Caco-2 (cell line): ENCODE data around the gene SLC39A7. TPM values are rescaled to one million over a fixed set of nuclear protein-coding genes. Genes with fewer than 3 reads are reported as not detected.
A peak's percentile ranks its signal among the peaks of the same experiment; 100 is the strongest.

Experiments
- BruUV-seq: library from RNA; stranded (reverse); fragments of 400-500 nt; replicated peaks from 2 replicates; lab custom pipeline; 2021; lab: Mats Ljungman, UMichigan
- CTCF ChIA-PET: fragments of 300-600 bp; sonication (Branson Sonifier 250); formaldehyde crosslinking; loops from one replicate; lab custom pipeline; 2022; ENCODE audit warnings: antibody characterized with exemption; lab: Charles Lee
- POLR2A ChIA-PET: fragments of 300-600 bp; sonication (Branson Sonifier 250); formaldehyde crosslinking; loops from one replicate; lab custom pipeline; 2022; ENCODE audit warnings: antibody characterized with exemption; lab: Charles Lee
- DNase-seq, 2 experiments: peaks; one replicate each; pipeline versions ENCODE4 v3.0.0 to v3.0.0-alpha.2; 2020 to 2022
- H3K27me3 ChIP-seq: replicated peaks from 2 replicates; pipeline ENCODE4 v1.6.0; 2011; ENCODE audit warnings: low read length; ENCODE audit not compliant: control insufficient read depth, insufficient read depth
- H3K36me3 ChIP-seq: 2 replicates; pipeline ENCODE4 v1.5.1; 2011; ENCODE audit warnings: low read length; ENCODE audit not compliant: control insufficient read depth, insufficient read depth
- H3K4me1 ChIP-seq: fragments of 250-450 bp; sonication (Bioruptor Pico); 2 replicates; pipeline ENCODE4 v1.5.1; 2020; ENCODE audit warnings: mild to moderate bottlenecking
- H3K4me3 ChIP-seq: 2 replicates; pipeline ENCODE4 v1.5.1; 2011; ENCODE audit warnings: low read depth, mild to moderate bottlenecking, control low read depth, low read length
- H3K9me3 ChIP-seq: fragments of 250-450 bp; sonication (Bioruptor Pico); 2 replicates; pipeline ENCODE4 v1.5.1; 2020; ENCODE audit warnings: mild to moderate bottlenecking, moderate library complexity
- H3K27ac Mint-ChIP-seq: one replicate; pipeline ENCODE4 v1.8.0; 2022; ENCODE audit warnings: mixed read lengths; ENCODE audit not compliant: unreplicated experiment
- H3K27me3 Mint-ChIP-seq: one replicate; pipeline ENCODE4 v1.8.0; 2022; ENCODE audit warnings: mixed read lengths; ENCODE audit not compliant: insufficient read depth, unreplicated experiment
- H3K36me3 Mint-ChIP-seq: one replicate; pipeline ENCODE4 v1.8.0; 2022; ENCODE audit warnings: mild to moderate bottlenecking, mixed read lengths; ENCODE audit not compliant: insufficient read depth, unreplicated experiment
- H3K4me1 Mint-ChIP-seq: one replicate; pipeline ENCODE4 v1.8.0; 2022; ENCODE audit warnings: low read depth, mixed read lengths; ENCODE audit not compliant: unreplicated experiment
- H3K4me3 Mint-ChIP-seq: one replicate; pipeline ENCODE4 v1.8.0; 2022; ENCODE audit warnings: mild to moderate bottlenecking, moderate library complexity, mixed read lengths; ENCODE audit not compliant: unreplicated experiment
- H3K9me3 Mint-ChIP-seq: one replicate; pipeline ENCODE4 v1.8.0; 2022; ENCODE audit warnings: mixed read lengths; ENCODE audit not compliant: unreplicated experiment
- CTCF ChIP-seq, 2 experiments: fragments of 200-600 bp in 1 of 2; IDR thresholded peaks; 1 replicate in 1 of 2; 2 replicates in 1 of 2; pipeline versions ENCODE4 v1.5.1 to v1.8.0; 2011 to 2022; ENCODE audit warnings: antibody characterized with exemption in 1 of 2, control low read depth in 1 of 2, inconsistent platforms in 1 of 2, low read depth in 1 of 2, low read length in 1 of 2, mild to moderate bottlenecking in 1 of 2, moderate library complexity in 1 of 2; ENCODE audit not compliant: insufficient read depth in 1 of 2, severe bottlenecking in 1 of 2, unreplicated experiment in 1 of 2
- intact Hi-C: fragments of 100-400 bp; cut with micrococcal nuclease; formaldehyde crosslinking; loops from one replicate; pipeline ENCODE4 v1.10.0; 2022; ENCODE audit not compliant: unreplicated experiment
- total RNA-seq: library from RNA; stranded (reverse); gene quantifications from 2 replicates; pipeline ENCODE4 v1.2.3, GENCODE V29; 2022

The SLC39A7 gene
- total RNA-seq, 1 experiment from 2014 or later: 140 TPM

- Mint-ChIP-seq H3K27ac (peak overlapping the region; percentile 99), H3K27me3 (no peaks in the 10 kb centered on the region), H3K4me1 (peaks cover 49% of the 10 kb centered on the region), H3K4me3 (peak overlapping the region; percentile 100), H3K36me3 (peaks cover 63% of the 10 kb centered on the region), H3K9me3 (no peaks in the 10 kb centered on the region)
- BruUV-seq: TSS peak; percentile 79
- H3K36me3 ChIP-seq: peaks cover 13% of the 10 kb centered on the region
- no peaks in the 10 kb centered on the region for H3K27me3 ChIP-seq
- peak overlapping the region; percentile 67 for H3K4me3 ChIP-seq
- no peak for TF ChIP-seq CTCF (IDR thresholded peaks at IDR 0.05; ENCODE audit: insufficient read depth in 1 of 2, low read depth in 1 of 2, low read length in 1 of 2, severe bottlenecking in 1 of 2, unreplicated experiment in 1 of 2)
- peaks cover 33% of the 10 kb centered on the region for H3K4me1 ChIP-seq
- intact Hi-C loops: loop anchor here (2.0 kb wide), 2 partner anchors 190 to 230 kb away; partner anchors contain the start of gene KIFC1
- H3K9me3 ChIP-seq: no peaks in the 10 kb centered on the region
- peak; percentile 38 to 43 for DNase-seq
- CTCF ChIA-PET: no interaction called here
- POLR2A ChIA-PET: no interaction called here
Measured at GRCh38 chr6:33201147-33201545, 479 bp downstream of the SLC39A7 start.

- H3K9me3 ChIP-seq: no peaks in the 10 kb centered on the region
- ChIA-PET POLR2A (no interaction called here), CTCF (no interaction called here)
- intact Hi-C loops: loop anchor here (2.0 kb wide), 2 partner anchors 189 to 231 kb away; partner anchors contain the start of gene KIFC1
- H3K4me1 ChIP-seq: peaks cover 33% of the 10 kb centered on the region
- H3K27me3 ChIP-seq: no peaks in the 10 kb centered on the region
- BruUV-seq: no TSS peak
- peaks cover 64% of the 10 kb centered on the region for H3K36me3 Mint-ChIP-seq
- TF ChIP-seq CTCF (IDR thresholded peaks at IDR 0.05; ENCODE audit: insufficient read depth in 1 of 2, low read depth in 1 of 2, low read length in 1 of 2, severe bottlenecking in 1 of 2, unreplicated experiment in 1 of 2): no peak
- H3K9me3 Mint-ChIP-seq: no peaks in the 10 kb centered on the region
- peak in 1 of 2 experiments; percentile 2 for DNase-seq
- peak overlapping the region; percentile 100 for H3K4me3 Mint-ChIP-seq
- no peaks in the 10 kb centered on the region for H3K27me3 Mint-ChIP-seq
- peak overlapping the region; percentile 67 for H3K4me3 ChIP-seq
- H3K27ac Mint-ChIP-seq: peak overlapping the region; percentile 99
- H3K36me3 ChIP-seq: peaks cover 13% of the 10 kb centered on the region
- H3K4me1 Mint-ChIP-seq: peaks cover 54% of the 10 kb centered on the region
Measured at GRCh38 chr6:33201935-33202334, 1.3 kb downstream of the SLC39A7 start.

GRCh38 chr6:33202799-33203198, 2.1 kb downstream of the SLC39A7 start:
- intact Hi-C loops: no loop called here
- Mint-ChIP-seq H3K36me3 (peaks cover 63% of the 10 kb centered on the region), H3K9me3 (no peaks in the 10 kb centered on the region), H3K4me3 (peak overlapping the region; percentile 100), H3K27ac (no peak overlapping the region), H3K4me1 (peaks cover 46% of the 10 kb centered on the region), H3K27me3 (no peaks in the 10 kb centered on the region)
- Histone ChIP-seq H3K4me3 (no peak overlapping the region), H3K4me1 (peaks cover 28% of the 10 kb centered on the region), H3K36me3 (peaks cover 13% of the 10 kb centered on the region), H3K27me3 (no peaks in the 10 kb centered on the region), H3K9me3 (no peaks in the 10 kb centered on the region)
- no peak for TF ChIP-seq CTCF (IDR thresholded peaks at IDR 0.05; ENCODE audit: insufficient read depth in 1 of 2, low read depth in 1 of 2, low read length in 1 of 2, severe bottlenecking in 1 of 2, unreplicated experiment in 1 of 2)
- no peak for DNase-seq
- CTCF ChIA-PET: no interaction called here
- POLR2A ChIA-PET: no interaction called here
- BruUV-seq: no TSS peak
